Neutrophil (primary cell): ENCODE measurements around the gene AOPEP.

Source experiments
- H3K27ac ChIP-seq: fragments of 200-600 bp; sonication (generic); 2 replicates; pipeline ENCODE4 v1.5.1; 2016; ENCODE audit warnings: mild to moderate bottlenecking, moderate library complexity
- H3K27me3 ChIP-seq: fragments of 200-600 bp; sonication (generic); 2 replicates; pipeline ENCODE4 v1.6.0; 2016; ENCODE audit warnings: mild to moderate bottlenecking
- H3K36me3 ChIP-seq: fragments of 200-600 bp; sonication (generic); 2 replicates; pipeline ENCODE4 v1.5.1; 2017
- H3K4me1 ChIP-seq, 2 experiments: fragments of 200-600 bp in 1 of 2; sonication (generic) in 1 of 2; 1 replicate in 1 of 2; 2 replicates in 1 of 2; pipeline versions ENCODE4 v1.5.1 to v1.6.1; 2013 to 2016; ENCODE audit warnings: low read depth in 1 of 2, low read length in 1 of 2, mild to moderate bottlenecking in 1 of 2, moderate library complexity in 1 of 2; ENCODE audit not compliant: control insufficient read depth in 1 of 2, insufficient read depth in 1 of 2
- H3K4me3 ChIP-seq, 2 experiments: fragments of 200-600 bp in 1 of 2; sonication (generic) in 1 of 2; 1 replicate in 1 of 2; 2 replicates in 1 of 2; pipeline ENCODE4 v1.5.1; 2013 to 2016; ENCODE audit warnings: low read depth in 1 of 2, low read length in 1 of 2, mild to moderate bottlenecking in 1 of 2, moderate library complexity in 1 of 2
- H3K9me3 ChIP-seq: fragments of 200-600 bp; sonication (generic); 2 replicates; pipeline ENCODE4 v1.5.1; 2016
- CTCF ChIP-seq: fragments of 200-600 bp; sonication (generic); IDR thresholded peaks from 2 replicates; pipeline ENCODE4 v1.5.1; 2016; ENCODE audit warnings: antibody characterized with exemption

AOPEP gene

GRCh38 chr9:95077053-95077765 lies 350.7 kb downstream of the AOPEP start:
- H3K27me3 ChIP-seq = no peaks in the 10 kb centered on the region
- peaks cover 4% of the 10 kb centered on the region for H3K36me3 ChIP-seq
- no peaks in the 10 kb centered on the region for H3K4me1 ChIP-seq
- no peak overlapping the region for H3K27ac ChIP-seq
- H3K9me3 ChIP-seq = no peaks in the 10 kb centered on the region
- H3K4me3 ChIP-seq = no peak overlapping the region
- no peak for TF ChIP-seq CTCF

GRCh38 chr9:95077766-95078370 lies 351.4 kb downstream of the AOPEP start:
- Histone ChIP-seq H3K27me3 (no peaks in the 10 kb centered on the region), H3K4me3 (no peak overlapping the region), H3K36me3 (peaks cover 6% of the 10 kb centered on the region)

GRCh38 chr9:95078511-95078910 lies 352.0 kb downstream of the AOPEP start:
- no peaks in the 10 kb centered on the region for H3K9me3 ChIP-seq
- H3K4me3 ChIP-seq = no peak overlapping the region
- H3K36me3 ChIP-seq = peaks cover 6% of the 10 kb centered on the region
- H3K27me3 ChIP-seq = no peaks in the 10 kb centered on the region
- no peak overlapping the region for H3K27ac ChIP-seq
- no peaks in the 10 kb centered on the region for H3K4me1 ChIP-seq
- no peak for TF ChIP-seq CTCF

More at GRCh38 chr9:95077766-95078370, 351.4 kb downstream of the AOPEP start:
- Histone ChIP-seq H3K27ac (no peak overlapping the region), H3K9me3 (no peaks in the 10 kb centered on the region), H3K4me1 (no peaks in the 10 kb centered on the region)
- no peak for TF ChIP-seq CTCF

- no peaks in the 10 kb centered on the region for H3K27me3 ChIP-seq
- no peaks in the 10 kb centered on the region for H3K4me1 ChIP-seq
- H3K4me3 ChIP-seq = no peak overlapping the region
- H3K27ac ChIP-seq = no peak overlapping the region
- peaks cover 6% of the 10 kb centered on the region for H3K36me3 ChIP-seq
- TF ChIP-seq CTCF = no peak
- H3K9me3 ChIP-seq = no peaks in the 10 kb centered on the region
These were observed 352.4 kb downstream of the AOPEP start for GRCh38 chr9:95078939-95079338.

- no peak overlapping the region for H3K27ac ChIP-seq
- no peak for TF ChIP-seq CTCF
- no peak overlapping the region for H3K4me3 ChIP-seq
- H3K36me3 ChIP-seq = peaks cover 6% of the 10 kb centered on the region
- no peaks in the 10 kb centered on the region for H3K4me1 ChIP-seq
- no peaks in the 10 kb centered on the region for H3K9me3 ChIP-seq
- H3K27me3 ChIP-seq = no peaks in the 10 kb centered on the region
These were observed 353.0 kb downstream of the AOPEP start for GRCh38 chr9:95079461-95079860.
